ENCODE results near the gene ZNF684.

ZNF684 gene

GRCh38 chr1:40575336-40575735 lies 43.9 kb downstream of the ZNF684 start:
- FAIRE-seq: no peak

- no peak for FAIRE-seq
These were observed 50.7 kb downstream of the ZNF684 start for GRCh38 chr1:40582116-40582515.

- FAIRE-seq: no peak
These were observed 52.5 kb downstream of the ZNF684 start for GRCh38 chr1:40583980-40584379.

GRCh38 chr1:40588586-40588985 lies 57.1 kb downstream of the ZNF684 start:
- FAIRE-seq: no peak

- no peak for FAIRE-seq
These were observed 60.8 kb downstream of the ZNF684 start for GRCh38 chr1:40592107-40592803.

GRCh38 chr1:40593449-40594186 lies 62.2 kb downstream of the ZNF684 start:
- no peak for FAIRE-seq

- no peak for FAIRE-seq
These were observed 62.7 kb downstream of the ZNF684 start for GRCh38 chr1:40594187-40594531.

GRCh38 chr1:40595623-40596022 lies 64.2 kb downstream of the ZNF684 start:
- no peak for FAIRE-seq

Measured in endometrium (tissue), 2 donors.